NCI-H2081 treated with DMSO at 0.1 percent for 48 hours (cell line): ENCODE results near the gene SOS1.
"Not testable (repeated sequence)": the region's sequence is repeated elsewhere in the genome, so short reads cannot be mapped to it uniquely, and the experiment has no call there.

ENCODE experiments used
- DNase-seq: peaks from one replicate; lab custom pipeline; 2025; lab: John Stamatoyannopoulos, UW

The SOS1 gene

GRCh38 chr2:38968021-38968420, 152.8 kb downstream of the SOS1 start:
- DNase-seq: no peak

- no peak for DNase-seq
Observed at GRCh38 chr2:38966678-38967077, 154.2 kb downstream of the SOS1 start.

GRCh38 chr2:38966006-38966405, 154.8 kb downstream of the SOS1 start:
- DNase-seq: no peak

- DNase-seq: no peak
Observed at GRCh38 chr2:38960609-38961320, 160.1 kb downstream of the SOS1 start.

GRCh38 chr2:38959938-38960608, 160.8 kb downstream of the SOS1 start:
- DNase-seq: no peak

GRCh38 chr2:38959466-38959865, 161.4 kb downstream of the SOS1 start:
- DNase-seq: no peak

GRCh38 chr2:38957972-38958371, 162.9 kb downstream of the SOS1 start:
- no peak for DNase-seq

- DNase-seq: no peak
Observed at GRCh38 chr2:38951766-38952165, 169.1 kb downstream of the SOS1 start.

- no peak for DNase-seq
Observed at GRCh38 chr2:38948995-38949394, 171.9 kb downstream of the SOS1 start.

GRCh38 chr2:38948387-38948882, 172.4 kb downstream of the SOS1 start:
- no peak for DNase-seq

GRCh38 chr2:38947241-38948239, 173.3 kb downstream of the SOS1 start:
- peak; percentile 27 for DNase-seq

- DNase-seq: no peak
Observed at GRCh38 chr2:38945911-38946310, 174.9 kb downstream of the SOS1 start.

GRCh38 chr2:38945372-38945771, 175.5 kb downstream of the SOS1 start:
- no peak for DNase-seq

- no peak for DNase-seq
Observed at GRCh38 chr2:38943784-38944183, 177.1 kb downstream of the SOS1 start.

GRCh38 chr2:38940746-38941145, 180.1 kb downstream of the SOS1 start:
- no peak for DNase-seq

- no peak for DNase-seq
Observed at GRCh38 chr2:38937548-38937947, 183.3 kb downstream of the SOS1 start.

GRCh38 chr2:38936516-38936915, 184.3 kb downstream of the SOS1 start:
- DNase-seq: not testable (repeated sequence)

- no peak for DNase-seq
Observed at GRCh38 chr2:38935568-38936172, 185.2 kb downstream of the SOS1 start.

- no peak for DNase-seq
Observed at GRCh38 chr2:38934742-38935141, 186.1 kb downstream of the SOS1 start.

- DNase-seq: no peak
Observed at GRCh38 chr2:38933653-38934052, 187.2 kb downstream of the SOS1 start.

GRCh38 chr2:38932586-38932985, 188.3 kb downstream of the SOS1 start:
- DNase-seq: no peak
